Stimulated activated CD8-positive, alpha-beta memory T cell treated with anti-CD3 and anti-CD28 coated beads, Interleukin-2, amount 100 ng/mL, for 48 hours (primary cell): ENCODE measurements around the gene CTDSPL.

Experiments
- DNase-seq, 2 donors: peaks; one replicate each; pipeline ENCODE4 v3.0.0-alpha.2; 2020; ENCODE audit warnings: low read depth in 2 of 2

Gene CTDSPL

DNA sequence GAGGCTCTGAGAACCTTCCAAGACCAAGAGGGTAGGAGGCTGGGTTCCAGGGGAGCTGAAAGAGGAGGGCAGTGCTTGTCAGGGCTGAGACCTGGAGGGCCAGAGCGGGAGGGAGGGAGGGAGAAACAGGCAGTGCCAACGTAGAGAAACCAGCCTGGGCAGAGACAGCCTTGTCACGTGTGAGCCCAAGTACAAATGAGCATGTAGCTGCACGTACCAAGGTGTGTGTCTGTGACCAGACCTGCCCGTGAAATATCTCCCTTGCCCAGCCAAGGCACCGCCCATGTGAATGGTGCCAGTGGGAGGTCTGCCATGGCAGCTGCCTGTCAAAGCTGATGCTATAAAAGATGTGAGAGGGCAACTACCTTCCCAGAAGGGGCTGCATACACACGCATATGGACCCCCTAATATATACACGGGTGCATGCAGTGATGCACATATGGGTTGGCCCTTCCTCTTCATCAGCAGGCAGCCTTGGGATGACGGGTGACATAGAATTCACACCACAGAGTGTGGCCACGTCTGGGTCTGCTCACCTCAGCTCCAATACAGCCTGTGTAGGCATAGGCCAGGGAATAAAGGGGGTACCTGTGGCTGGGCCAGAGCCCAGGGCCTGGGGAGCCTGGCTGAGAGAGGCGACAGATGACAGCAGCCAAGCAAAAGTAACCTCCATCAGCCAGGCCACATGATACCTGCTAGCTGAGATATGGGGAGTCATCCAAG, 7.8 kb upstream of the CTDSPL start:
- no peak for DNase-seq

DNA sequence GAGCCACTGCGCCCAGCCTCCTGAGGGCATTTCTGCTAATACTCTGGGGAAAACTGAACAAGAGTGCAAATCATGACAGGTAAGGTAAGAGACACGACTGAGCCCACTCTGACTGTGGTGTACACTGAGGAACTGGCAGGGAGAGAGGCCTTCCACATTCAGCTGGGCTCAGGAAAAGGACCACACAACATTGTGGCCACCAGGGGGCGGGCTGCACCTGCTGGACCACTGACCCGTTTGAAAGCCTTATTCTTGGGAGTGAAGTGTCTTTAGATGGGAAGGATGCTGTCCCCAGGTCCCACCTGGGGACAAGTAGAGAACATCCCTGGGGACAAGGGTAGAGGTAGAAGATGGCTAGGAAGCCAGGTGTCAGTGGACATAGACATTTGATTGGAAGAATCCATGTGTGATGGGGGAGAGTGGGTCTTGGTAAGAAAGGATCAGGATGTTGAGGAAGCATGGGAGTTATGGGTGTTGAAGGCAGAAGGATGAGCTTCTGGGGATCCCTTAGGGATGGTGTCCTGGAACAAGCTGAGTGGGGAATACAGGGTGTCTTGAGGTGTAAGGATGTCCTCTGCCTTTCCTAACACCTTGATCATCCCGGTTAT, 6.2 kb upstream of the CTDSPL start:
- DNase-seq = peak; percentile 74 to 75

DNA sequence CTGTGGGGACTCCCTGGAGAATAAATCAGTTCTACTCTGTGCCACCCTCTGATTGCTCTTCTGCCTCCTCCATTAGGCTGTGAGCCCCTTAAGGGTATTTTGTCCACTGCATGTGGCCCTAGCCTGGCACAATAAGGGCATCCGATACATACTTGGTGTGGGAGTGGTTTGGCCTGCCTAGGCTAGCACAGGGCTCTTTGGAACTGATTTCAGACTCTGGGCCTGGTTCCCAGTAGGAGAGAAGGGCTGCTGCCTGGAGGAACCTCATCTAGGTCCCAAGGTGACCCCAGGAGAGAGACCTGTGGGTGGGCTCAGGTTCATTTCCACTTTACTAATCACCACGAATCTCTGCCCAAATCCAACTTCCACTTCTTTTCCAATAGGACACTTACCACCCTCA, 5.3 kb upstream of the CTDSPL start:
- DNase-seq = no peak

DNA sequence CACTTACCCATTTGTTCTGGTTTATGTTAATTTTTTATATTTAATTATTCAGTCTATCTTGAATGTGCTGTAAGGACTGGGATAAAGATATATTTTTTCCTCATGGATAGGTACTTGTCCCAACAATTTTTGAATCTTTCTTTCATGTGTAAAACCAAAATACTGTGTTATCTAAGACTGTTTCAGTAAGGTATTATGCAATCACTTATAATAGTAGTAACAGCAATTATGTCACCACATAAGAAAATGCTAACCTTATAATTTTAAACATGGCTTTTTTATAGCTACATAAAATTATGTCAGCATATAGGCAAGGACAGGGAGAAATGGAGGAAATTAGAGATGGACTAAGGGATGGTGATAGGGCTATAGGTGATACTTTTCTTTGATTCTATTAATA, 2.9 kb upstream of the CTDSPL start:
- DNase-seq = no peak

DNA sequence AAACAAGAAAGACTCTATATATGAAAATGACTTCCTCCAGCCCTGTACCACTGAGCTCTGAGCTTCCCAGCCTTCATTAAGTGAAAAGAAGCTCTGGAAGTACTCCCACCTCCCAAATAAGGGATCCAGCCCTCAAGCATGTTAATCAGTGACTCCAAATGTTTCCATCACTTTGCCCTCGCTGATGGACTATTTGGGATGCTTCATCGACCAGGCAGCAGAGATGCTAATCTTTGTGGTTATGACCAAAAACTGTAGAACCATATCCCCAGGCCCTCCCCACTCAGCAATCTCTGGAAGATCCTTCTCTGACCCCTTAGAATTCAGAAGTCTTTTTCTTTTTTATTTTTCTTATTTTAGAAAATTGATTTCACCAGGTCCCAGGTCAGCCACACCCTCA, 2.3 kb upstream of the CTDSPL start:
- DNase-seq = no peak

DNA sequence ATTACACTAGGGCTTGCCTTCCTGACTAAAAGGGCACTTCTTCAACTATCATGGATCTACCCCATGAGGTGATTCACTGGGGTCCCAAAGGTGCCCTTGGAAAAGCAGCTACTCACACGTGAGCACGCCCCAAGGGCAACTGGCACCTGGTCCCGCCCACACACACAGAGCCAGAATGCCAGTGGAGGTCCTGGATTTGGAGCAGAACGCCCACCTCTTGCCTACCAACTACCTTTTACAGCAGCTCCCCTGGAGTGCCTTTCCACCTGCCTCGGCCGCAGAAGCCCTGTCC, 1.8 kb upstream of the CTDSPL start:
- DNase-seq = no peak

DNA sequence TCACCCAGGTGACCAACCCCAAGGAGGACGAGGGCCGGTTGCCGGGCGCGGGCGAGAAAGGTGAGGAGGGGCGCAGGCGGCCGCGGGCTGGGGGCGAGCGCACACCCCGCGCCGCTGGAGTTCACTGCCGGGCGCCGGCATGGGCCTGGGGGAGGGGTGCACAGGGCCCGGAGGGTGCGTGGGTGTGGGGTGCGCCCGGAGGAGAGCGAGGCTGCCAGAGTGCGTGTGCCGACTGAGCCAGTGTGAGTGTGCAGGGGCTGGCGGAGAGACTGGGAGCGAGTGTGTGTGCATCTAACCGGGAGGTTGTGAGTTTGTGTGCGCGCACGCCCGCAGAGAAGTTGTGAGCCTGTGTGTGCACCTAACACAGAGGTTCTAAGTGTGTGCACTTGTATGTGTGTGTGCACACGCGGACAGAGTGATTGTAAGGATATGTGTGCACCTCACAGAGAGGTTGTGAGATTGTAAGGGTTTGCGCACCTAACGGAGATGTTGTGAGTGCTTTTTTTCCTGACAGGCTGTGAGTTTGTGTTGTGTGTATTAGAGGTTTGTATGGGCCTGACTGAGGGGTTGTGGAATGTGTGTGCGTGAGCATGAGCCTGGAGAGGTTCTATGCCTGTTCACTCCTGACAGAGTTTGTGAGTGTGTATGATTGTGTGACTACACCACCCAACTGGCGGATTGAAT, 681 bp downstream of the CTDSPL start:
- DNase-seq = peak in 1 of 2 donors; percentile 27

DNA sequence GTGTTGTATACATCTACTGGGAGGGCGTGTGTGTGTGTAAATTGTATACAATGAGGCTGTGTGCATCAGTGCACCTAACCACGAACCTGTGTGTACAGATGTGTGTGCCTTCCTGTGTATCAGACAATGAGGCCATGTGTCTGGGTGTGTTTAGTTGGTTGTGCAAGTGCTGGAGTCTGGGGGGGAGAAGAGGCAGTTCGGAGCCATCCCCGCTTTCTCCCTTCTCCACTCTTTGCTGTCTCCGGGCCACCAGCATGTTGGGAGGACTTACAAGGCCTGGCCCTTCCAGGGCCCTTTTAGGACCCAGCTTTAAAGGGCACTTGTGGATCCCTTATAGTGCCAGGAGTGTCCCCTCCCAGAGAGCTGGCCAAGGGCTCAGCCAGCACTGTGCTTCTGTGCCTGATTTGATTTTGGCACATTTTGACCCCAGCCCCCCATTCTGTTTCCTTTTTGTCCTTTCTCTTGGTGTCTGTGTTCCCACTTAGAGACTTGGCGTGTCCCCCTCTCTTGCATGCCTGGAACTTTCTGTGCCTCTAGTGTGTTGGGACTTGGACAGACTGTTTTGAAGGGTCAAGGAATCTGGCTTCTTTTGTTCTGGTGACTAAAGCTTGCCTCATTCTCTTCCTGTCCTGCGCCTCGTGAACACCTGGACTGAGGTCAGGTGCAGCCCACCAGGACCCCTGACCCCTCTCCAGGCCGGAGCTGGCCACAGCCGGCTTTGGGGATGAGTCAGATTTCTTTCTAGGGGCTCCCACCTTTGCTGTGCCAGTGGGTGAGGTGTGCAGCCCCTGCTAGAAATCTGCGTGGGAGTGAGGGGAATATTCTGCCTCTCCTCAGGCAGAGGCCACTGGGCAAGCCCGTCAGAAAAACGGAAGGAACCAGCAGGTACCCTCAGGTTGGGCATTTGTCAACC, 1.5 kb downstream of the CTDSPL start:
- no peak for DNase-seq

DNA sequence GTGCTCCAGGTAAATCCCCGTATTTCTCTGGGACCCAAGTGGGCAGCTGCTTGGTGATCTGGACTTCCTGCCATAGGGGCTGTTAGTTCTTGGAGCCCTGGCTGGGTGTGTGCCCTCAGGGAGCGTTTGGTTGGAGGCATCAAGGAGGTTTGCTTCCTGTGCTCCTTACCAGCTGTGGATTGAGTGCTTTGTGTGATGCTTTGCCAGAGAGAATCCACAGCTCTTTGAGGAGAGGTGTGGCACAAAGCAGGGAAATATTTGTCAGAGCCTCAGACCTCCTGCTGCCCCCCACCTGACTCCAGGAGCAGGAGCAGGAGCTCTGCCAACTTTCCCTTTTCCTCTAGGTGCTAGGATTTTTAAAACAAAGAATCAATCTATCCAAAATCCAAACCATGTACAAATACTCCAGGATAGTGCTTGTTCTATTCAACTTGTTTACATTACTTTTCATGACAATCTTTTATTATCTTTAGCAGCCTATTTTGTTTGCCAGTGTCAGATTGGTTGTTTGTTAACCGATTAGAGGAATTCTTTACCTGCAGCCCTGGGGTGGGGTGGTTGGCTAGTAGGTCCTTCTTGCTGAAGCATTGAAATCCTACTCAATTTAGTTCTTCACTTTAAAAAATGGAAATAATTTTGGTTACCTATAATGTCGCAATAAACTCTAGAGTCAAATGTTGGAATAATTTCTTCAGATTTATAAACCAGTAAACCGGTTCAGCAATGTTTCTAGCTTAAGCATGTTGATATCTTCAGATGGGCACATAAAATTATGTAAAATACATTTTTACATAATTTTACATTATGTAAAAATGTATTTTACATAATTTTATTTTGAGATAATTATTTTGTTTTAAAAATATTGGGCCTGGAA, 2.5 kb downstream of the CTDSPL start:
- no peak for DNase-seq

DNA sequence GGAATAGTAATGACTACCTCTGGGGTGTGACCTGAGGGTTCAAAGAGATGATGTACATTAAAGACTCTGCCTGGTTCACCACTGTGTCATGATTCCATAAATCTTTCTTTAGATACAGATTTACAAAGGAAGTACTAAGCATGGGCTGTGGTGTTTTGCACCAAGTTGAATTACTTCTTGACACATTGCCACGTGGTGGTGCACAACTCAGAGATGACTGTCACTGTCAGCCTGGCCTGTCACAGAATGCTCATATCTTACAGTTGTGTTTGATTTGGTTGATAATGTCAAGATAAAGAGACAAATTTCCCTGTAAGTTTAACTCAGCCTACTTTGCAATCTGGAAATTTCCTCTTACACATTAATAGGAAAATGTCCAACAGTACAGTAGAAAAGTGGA, 3.2 kb downstream of the CTDSPL start:
- DNase-seq = no peak

DNA sequence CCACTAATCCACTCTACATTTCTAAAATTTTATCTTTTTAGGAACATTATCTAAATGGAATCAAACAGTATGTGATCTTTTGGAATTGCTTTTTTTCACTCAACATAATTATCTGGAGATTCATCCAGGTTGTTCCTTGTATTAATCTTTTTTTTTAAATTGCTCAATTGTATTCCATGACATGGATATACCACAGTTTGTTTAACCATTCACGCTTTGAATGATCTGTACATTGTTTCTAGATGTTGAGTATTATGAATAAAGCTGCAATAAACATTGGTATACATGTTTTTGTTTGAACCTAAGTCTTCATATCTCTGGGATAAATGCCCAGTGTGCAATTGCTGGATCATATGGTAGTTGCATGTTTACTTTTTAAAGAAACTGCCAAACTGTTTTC, 5.5 kb downstream of the CTDSPL start:
- DNase-seq = no peak

DNA sequence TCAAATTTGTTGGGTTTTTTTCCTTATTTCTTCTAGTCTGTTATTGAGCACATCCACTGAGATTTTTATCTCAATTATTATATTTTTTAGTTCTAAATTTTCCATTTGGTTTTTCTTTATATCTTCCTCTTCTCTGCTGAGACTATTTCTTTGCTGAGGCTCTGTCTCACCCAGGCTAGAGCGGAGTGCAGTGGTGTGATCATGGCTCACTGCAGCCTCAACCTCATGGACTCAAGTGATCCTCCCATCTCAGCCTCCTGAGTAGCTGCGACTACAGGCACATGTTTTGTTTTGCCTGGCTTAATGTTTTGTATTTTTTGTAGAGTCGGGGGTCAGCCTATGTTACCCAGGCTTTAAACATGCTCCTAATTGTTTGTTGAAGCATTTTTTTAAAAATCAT, 10.2 kb downstream of the CTDSPL start:
- no peak for DNase-seq

DNA sequence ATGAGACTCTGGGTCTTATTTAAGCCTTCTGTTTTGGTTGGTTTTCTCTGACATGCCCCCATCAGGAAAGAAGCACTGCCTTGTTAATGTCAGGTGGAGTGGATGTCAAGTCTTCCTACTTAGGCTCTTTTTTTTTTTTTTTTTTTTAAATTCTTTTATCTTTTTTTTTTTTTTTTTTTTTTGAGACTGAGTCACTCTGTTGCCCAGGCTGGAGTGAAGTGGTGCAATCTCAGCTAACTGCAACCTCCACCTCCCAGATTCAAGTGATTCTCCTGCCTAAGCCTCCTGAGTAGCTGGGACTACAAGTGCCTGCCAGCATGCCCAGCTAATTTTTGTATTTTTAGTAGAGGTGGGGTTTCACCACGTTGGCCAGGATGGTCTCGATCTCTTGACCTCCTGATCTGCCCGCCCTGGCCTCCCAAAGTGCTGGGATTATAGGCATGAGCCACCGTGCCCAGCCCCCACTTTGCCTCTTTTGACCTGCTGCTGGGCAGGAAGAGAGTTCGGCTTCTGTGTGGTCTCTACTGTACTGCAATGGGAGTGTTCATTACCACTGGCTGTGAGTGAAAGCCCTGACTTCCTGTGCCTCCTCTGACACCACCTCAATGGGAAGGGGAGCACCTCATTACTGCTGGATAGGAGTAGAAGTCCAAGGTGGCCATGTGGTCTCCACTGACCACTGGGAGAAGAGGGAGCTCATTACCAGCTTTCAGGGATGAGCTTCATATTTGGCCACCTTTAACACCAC, 10.9 kb downstream of the CTDSPL start:
- DNase-seq = no peak

DNA sequence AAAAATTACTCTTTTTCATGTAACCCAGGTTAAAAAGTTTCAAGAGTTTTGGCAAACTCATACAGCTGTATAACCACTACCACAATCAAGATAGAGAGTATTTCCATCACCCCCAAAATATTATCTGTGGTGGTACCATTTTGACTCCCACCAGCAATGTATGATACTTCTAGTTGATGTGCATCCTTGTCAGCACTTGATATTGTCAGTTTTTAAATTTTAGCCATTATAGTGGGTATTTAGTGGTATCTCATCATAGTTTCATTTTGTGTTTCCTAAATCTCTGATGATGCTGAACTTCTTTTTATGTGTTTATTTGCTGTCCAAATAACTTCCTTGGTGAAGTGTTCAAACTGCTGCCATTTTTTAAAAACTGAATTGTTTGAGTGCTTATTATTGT, 14.6 kb downstream of the CTDSPL start:
- DNase-seq = no peak

DNA sequence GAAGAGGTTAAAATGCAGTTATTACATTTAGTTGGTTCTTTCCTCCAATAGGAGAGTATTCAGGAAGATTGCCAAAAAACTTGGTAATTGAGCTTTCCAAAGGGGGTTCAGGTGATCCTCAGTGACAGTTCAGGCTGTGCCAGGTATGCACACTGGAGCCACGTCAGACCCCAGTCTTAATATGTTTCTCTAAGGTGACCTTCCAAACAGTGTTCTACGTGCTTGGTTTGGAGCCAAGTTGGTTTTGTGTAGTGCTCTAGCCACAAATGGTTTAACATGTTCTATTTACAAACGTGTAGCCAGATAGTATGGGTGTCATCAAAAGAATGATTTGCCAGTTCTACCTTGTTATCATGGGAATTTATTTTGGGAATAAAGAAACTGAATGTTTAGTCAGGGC, 21.0 kb downstream of the CTDSPL start:
- no peak for DNase-seq

DNA sequence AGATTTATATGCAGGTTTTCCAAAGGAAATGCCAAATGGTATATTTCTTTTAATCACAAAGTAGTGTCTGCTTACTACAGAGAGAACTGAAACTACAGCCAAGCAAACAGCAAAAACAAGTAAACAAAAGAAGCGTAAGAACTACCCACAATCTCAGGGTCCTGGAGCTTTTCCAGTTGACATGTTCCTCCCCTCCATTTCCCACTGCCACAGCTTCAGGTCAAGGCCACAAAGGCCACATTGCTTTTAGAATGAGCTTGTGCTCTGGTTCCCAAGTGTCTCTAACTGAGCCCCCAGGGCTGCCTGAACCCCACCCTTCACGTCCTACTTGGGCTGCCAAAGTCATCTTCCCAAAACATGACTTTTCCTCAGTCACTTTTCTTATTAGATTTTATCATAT, 24.1 kb downstream of the CTDSPL start:
- no peak for DNase-seq

DNA sequence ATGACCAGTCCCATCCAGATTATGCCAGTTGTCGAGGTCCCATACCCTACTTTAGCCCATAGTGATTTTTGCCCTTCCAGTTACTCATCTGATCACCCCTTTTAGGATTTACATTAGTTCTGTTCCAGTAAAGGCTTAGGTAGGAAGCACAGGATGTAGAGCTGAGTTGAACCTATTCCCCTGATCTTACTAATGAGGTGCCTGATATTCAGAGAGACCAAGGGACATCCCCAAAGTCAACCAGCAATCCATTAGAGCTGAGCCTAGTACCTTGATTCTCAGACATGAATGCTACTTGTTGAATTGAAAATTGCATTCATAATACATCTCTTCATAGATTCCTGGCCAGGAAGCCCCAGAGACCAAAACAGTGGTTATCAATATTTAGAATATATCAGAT, 24.7 kb downstream of the CTDSPL start:
- DNase-seq = no peak

DNA sequence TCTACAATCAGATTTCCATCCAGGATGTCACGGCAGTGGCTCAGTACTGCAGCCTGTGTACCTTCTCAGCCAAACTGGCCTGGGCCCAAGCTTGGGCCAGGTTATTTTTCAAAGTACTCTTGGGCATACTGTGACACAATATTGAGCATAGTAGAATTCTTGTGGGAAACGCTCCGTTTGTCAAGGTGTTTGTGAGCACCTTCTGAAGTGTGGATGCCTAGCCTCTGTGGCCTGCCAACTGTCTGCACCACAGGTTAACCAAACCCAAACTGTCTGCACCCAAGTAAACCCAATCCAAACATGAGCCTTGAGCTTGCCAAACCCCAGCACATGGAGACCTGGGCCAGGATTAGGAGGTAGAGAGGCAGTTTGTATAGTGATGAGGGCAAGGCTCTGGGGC, 25.4 kb downstream of the CTDSPL start:
- no peak for DNase-seq

DNA sequence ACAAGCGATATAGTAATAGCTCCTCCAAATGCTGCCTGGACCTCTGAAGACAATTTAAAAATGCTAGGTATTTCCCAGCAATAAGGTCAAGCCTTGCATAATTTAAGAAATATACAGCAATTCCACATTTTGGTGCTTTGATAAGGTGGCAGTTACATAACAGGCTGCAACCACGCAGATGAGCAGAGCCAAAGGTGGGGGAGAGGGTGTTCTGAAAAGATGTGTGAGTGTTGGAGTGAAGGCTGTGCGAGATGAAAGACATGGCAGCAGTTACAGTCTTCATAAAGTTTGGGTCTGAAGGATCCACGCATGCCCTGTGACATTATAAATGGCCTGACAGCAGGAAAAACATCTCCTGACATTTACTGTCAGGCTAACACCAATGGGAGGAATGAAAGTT, 26.1 kb downstream of the CTDSPL start:
- DNase-seq = no peak

DNA sequence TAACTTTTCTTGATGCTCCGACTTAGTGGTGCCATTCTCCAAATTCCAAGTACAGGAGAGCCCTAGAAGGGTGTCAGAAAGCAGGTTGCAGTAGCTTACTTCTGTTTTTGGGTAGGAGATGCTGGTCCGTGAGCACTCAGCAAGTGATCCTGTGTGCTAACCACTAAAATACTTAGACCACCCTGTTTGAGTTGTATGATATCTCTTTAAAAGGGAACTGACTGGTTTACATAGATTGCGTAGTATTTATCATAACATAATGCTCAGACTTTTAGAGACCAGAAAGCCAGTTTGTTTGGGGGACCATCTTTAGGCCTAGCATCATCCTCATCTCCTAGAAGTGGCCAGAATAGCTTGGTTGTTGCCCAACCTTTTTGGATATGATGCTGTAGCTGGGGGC, 26.7 kb downstream of the CTDSPL start:
- no peak for DNase-seq

DNA sequence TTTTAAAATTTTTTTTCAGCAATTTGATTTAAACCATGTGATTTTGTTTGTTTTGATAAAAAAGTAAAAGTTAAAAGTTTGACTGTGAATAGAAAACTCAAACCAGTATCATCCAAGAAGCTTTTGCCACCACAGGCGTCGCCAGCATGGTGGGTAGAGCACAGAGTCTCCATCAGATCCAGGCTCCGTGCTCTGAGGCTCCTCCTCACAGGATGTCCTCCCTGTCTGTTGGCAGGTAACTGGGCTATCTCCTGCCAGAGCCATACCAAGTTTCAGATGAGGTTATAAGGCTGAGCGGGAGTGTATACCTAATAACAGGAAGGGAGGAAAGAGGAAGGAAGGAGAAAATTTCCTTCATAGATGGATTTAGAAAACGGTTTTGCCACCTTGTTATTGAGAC, 28.8 kb downstream of the CTDSPL start:
- DNase-seq = no peak
